UCSD-AML1 (cell line): ENCODE measurements around the gene DAPK3.
"Not testable (repeated sequence)": the region's sequence is repeated elsewhere in the genome, so short reads cannot be mapped to it uniquely, and the experiment has no call there.

Source experiments
- DNase-seq: peaks from one replicate; lab custom pipeline; 2025; ENCODE audit not compliant: unreplicated experiment; lab: John Stamatoyannopoulos, UW

DAPK3 gene

GRCh38 chr19:4005436-4005835, 34.5 kb upstream of the DAPK3 start:
- not testable (repeated sequence) for DNase-seq

GRCh38 chr19:4000798-4001197, 29.9 kb upstream of the DAPK3 start:
- DNase-seq: not testable (repeated sequence)

GRCh38 chr19:3998667-3999412, 27.9 kb upstream of the DAPK3 start:
- not testable (repeated sequence) for DNase-seq

- DNase-seq: no peak
These were observed 24.7 kb upstream of the DAPK3 start for GRCh38 chr19:3995607-3996006.

GRCh38 chr19:3990815-3991117, 19.9 kb upstream of the DAPK3 start:
- DNase-seq: no peak

GRCh38 chr19:3987619-3988371, 16.9 kb upstream of the DAPK3 start:
- DNase-seq: peak; percentile 87

GRCh38 chr19:3986260-3987041, 15.6 kb upstream of the DAPK3 start:
- DNase-seq: peak; percentile 31

GRCh38 chr19:3985643-3986259, 14.9 kb upstream of the DAPK3 start:
- no peak for DNase-seq

- peak; percentile 91 for DNase-seq
These were observed 14.2 kb upstream of the DAPK3 start, which contains the start of gene EEF2 for GRCh38 chr19:3984908-3985642. TSS of gene EEF2 (minus strand) at chr19:3985463. CDS start at chr19:3985380, 83 bp downstream.

- DNase-seq: no peak
These were observed 13.6 kb upstream of the DAPK3 start for GRCh38 chr19:3984584-3984907.

- no peak for DNase-seq
These were observed 13.2 kb upstream of the DAPK3 start for GRCh38 chr19:3983936-3984583.

GRCh38 chr19:3983542-3983914, 12.6 kb upstream of the DAPK3 start:
- DNase-seq: no peak

GRCh38 chr19:3982701-3983541, 12.0 kb upstream of the DAPK3 start:
- DNase-seq: no peak

GRCh38 chr19:3981736-3982681, 11.1 kb upstream of the DAPK3 start:
- no peak for DNase-seq

- DNase-seq: no peak
These were observed 10.5 kb upstream of the DAPK3 start for GRCh38 chr19:3981373-3981735.

GRCh38 chr19:3980353-3981251, 9.7 kb upstream of the DAPK3 start:
- DNase-seq: no peak

GRCh38 chr19:3979674-3980352, 8.9 kb upstream of the DAPK3 start:
- DNase-seq: no peak
